Activated CD8-positive, alpha-beta memory T cell treated with anti-CD3 and anti-CD28 coated beads, Interleukin-2, amount 50 U/mL, for 24 hours (primary cell): ENCODE measurements around the gene NKIRAS2.

Source experiments
- DNase-seq: peaks from one replicate; pipeline ENCODE4 v3.0.0-alpha.2; 2020; ENCODE audit errors: extremely low read depth

The NKIRAS2 gene

DNA sequence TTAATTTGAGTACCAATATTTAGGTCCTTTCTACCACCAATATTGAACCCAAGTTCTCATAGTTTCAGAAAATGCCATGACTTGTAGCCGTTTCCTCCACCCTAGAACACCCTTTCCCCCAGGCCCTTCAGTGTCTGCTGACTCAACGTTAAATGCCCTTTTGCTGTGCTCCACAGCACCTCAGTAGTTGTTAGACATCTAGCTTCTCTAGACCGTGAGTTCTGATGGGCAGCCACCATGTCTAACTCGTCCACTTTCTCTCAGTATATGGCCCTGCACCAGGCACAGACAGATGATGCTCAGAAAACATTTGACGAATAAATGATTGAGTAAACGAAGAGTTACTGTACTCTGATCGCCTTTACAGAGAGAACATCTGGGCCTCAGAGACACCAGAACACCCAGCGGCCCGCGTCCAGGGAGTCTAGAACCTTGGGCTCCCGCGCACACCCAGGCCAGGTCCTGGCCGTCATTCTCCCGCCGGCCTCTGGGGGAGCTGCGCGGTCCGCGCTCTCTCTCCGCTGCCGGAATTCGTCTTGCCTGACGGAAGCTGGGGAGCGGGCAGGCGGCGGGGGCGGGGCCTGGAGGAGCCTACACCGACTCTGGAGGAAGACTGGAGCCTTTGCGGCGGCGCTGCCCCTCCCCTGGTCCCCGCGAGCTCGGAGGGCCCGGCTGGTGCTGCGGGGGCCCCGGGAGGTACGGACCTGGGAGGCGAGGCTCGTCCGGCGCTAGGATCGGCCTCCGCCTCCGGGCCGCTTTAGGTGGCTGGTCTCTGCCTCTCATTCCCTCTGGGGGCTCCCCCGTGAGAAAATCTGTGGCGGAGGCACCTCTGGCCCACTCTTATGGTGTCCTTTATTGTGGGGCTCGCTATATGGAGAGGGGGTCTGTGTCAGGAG, at the start of gene NKIRAS2:
Gene NKIRAS2, plus strand, starts transcription at position 582 of the 896 bp plus-strand sequence. CDS start 1,488 bp downstream, outside the sequence.
- peak; percentile 87 for DNase-seq

GRCh38 chr17:41970901-41971331, 49.0 kb upstream of the NKIRAS2 start:
- DNase-seq = no peak

DNA sequence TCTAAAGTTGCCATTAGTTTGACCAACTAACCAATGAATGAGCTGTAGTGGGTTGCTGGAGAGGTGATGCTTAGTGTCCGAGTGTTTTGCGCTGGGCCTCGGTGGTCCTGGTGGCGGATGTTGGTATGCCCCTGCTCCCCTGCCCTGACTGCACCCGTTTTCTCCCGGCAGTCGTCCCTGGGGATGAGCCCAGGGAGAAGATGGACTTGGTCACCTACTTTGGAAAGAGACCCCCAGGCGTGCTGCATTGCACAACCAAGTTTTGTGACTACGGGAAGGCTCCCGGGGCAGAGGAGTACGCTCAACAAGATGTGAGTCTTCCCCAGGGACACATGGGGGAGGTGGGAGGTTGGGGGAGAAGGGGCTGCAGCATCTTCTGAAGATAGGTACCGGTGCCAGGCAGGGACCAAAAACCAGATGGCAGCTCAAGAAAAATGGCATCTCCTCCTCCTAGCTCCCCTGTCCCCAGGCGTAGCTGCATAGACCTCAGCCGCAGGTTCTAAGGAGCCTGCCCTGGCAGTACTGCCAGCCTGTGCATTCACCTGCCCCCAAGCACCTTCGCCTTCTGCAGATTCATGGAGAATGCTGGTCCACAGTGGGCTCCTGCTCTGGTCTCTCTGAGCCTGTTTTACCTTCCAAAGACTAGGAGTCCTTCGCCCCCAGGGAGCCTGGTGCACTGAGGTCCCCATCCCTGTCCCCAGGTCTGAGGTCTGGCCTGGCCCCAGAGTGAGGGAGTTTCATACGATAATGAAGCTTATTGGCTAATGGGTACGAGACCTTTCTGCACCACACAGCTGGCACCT, 48.0 kb upstream of the NKIRAS2 start:
- DNase-seq = no peak

- no peak for DNase-seq
These were observed 47.1 kb upstream of the NKIRAS2 start for GRCh38 chr17:41972571-41973407.

DNA sequence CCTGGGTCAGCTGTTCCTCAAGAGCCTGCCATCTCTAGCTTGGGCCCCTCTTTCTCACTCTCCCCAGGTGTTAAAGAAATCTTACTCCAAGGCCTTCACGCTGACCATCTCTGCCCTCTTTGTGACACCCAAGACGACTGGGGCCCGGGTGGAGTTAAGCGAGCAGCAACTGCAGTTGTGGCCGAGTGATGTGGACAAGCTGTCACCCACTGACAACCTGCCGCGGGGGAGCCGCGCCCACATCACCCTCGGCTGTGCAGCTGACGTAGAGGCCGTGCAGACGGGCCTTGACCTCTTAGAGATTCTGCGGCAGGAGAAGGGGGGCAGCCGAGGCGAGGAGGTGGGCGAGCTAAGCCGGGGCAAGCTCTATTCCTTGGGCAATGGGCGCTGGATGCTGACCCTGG, 46.5 kb upstream of the NKIRAS2 start:
- no peak for DNase-seq

- no peak for DNase-seq
These were observed 45.9 kb upstream of the NKIRAS2 start for GRCh38 chr17:41974031-41974430.

GRCh38 chr17:41974658-41975057, 45.2 kb upstream of the NKIRAS2 start:
- DNase-seq = no peak

DNA sequence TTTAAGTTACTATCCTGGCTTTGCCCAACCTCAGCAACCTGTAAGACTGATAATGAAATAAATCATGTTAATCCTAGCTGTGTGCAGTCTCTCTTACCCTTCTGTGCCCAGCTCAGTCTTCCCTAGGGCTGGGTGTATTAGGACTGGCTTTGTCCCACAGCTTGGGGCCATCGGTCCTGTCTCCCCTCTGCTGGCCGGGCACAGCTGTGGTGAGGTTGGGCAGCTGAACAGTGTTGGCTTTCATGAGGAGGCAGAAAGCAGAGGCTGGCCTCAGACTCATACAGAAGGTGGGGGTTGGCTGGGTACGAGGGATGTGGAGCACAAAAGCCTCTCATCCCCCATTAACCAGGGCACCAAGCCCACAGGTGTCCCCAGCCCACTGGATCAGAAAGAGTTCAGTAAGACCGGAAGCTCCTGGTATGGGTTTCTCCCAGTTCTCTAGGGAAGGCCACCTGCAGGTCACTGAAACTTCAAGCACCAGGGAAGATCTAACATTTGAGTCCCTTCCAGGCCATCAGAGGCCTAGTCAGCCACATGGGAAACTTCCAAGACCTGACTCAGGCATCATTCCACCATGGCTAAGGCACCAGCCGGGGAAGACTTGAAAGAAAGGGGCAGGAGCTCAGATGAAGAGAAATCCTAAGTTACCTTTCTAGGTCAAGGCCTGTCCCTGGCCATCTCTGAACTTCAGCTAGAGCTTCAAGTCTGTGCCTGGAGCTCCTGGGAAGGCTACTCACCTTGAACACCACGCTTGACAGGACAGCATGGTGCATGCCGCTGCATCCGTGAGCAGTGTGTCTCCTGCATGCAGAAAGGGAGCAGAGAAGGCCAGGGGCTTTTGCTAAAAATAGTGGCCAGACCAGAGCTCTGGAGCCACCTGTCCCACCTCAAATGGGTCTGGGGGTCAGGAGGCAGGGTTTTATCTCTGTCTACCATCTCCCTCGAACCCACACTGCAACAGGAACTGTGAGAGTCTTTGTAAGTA, 44.5 kb upstream of the NKIRAS2 start:
- DNase-seq = no peak

GRCh38 chr17:41976142-41976768, 43.6 kb upstream of the NKIRAS2 start:
- DNase-seq = no peak

DNA sequence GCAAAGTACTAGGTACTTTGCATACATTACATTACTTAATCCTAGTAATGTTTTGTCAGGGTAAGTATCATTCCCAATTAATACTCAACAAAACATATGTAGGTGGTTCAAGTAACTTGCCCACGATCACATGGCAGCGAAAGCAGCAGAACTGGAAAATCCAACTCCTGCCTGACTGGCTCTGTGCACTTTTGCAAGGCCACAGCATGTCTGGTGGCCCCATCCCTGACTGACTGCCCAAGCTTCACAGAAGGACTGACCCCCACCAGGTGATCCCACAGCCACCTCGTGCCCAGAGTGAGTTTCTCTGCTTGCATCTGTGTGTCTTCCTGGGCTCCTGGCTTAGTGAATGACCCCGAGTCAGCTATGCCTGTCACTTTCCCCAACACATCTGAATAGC, 41.9 kb upstream of the NKIRAS2 start:
- no peak for DNase-seq

DNA sequence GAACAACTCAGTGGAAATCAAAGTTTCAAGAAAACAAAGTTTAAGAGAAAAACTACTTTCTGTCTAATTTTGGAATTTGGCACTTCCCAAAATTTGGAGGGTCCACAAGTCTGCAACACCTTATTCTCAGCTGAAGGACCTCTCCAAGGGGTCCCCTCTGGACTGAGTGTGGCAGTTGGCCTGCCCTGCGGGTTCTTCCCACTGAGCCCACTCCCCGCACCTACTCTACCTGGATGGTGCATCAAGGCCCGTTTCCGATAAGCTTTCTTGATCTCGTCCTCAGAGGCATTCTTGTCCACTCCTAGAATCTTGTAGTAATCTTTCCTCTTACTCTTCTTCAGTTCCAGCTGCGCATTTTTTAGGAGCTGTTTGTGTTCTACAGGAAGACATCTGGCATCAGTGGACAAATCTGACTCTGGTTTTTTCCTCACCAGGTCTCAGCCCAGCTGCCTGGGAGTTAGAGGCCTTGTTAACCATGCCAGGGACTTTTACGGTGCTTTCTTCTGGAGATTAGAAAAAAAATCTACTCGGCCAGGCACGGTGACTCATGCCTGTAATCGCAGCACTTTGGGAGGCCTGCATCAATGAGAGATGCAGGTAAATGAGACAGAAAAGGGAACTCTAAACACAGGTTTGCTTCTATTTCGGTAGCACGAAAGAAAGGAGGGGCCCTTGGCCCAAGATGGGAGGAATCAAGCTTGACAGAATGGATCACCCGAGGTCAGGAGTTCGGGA, 37.7 kb upstream of the NKIRAS2 start:
- DNase-seq = no peak

- DNase-seq = no peak
These were observed 35.4 kb upstream of the NKIRAS2 start for GRCh38 chr17:41984454-41984853.

DNA sequence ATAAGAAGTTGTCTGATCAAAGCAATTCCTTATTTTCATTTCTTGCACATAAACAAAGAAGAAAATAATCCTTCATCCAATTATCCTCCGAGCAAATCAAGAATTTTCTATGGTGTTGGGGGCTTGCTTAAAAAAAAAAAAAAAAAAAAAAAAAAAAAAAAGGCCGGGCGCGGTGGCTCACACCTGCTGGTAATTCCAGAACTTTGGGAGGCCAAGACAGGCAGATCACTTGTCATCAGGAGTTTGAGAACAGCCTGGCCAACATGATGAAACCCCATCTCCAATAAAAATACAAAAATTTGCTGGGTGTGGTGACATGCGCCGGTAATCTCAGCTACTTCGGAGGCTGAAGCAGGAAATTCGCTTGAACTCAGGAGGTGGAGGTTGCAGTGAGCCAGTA, 34.0 kb upstream of the NKIRAS2 start:
- DNase-seq = no peak

DNA sequence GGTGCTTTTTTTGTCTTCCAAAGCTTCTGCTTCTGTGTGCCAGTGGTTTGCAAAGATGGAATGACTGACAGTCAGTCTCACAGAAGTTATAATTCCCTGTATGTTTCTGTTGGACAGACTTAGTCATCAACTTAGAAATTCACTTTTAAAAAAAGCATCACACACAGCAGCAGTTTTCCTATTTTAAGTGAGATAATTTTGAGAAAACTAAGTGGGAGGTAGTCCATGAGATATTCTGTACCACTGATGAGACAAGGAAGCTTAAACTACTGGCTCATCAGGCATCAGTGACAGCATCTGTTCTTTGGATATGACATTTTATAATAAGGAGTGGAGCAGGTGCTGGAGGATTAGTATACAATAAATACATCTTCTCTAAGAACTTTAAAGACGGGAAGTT, 33.3 kb upstream of the NKIRAS2 start:
- no peak for DNase-seq

GRCh38 chr17:41987642-41988041, 32.2 kb upstream of the NKIRAS2 start:
- DNase-seq = no peak

DNA sequence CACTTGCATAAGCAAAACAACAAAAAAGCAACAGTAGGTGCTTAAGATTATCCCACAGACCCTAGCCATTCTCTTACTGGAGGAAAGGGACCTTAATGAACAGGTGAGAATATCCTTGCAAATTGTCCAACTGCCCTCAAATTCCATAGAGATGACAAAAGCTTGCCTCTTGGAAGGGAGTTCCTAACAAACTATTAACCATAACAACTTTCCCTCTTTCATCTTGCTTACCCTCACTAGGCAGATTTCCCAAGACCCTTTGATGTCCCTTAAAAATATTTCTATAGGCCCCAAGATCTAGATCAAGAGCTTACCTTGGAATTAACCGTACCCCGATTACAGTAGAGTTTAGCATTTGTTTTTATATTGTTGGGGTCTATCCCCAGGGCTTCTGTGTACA, 31.5 kb upstream of the NKIRAS2 start:
- DNase-seq = no peak

- DNase-seq = no peak
These were observed 30.0 kb upstream of the NKIRAS2 start for GRCh38 chr17:41989702-41990419.

GRCh38 chr17:41992576-41992975, 27.3 kb upstream of the NKIRAS2 start:
- no peak for DNase-seq

DNA sequence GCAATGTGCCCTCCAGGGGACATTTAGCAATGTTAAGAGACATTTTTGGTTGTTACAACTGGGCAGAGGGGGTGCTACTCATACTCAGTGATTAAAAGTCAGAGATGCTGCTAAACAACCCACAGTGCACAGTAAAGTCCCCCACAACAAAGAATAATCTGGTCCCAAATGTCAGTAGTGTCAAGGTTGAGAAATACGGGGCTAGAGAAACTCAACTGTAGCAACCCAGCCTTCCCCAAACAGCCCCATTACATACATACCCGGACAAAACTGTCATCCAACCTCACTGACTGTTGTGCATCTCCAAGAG, 23.1 kb upstream of the NKIRAS2 start:
- no peak for DNase-seq
